ENCODE measurements around the gene RASGRP4. TPM values are rescaled to one million over a fixed set of nuclear protein-coding genes. Genes with fewer than 3 reads are reported as not detected.
"Not testable (repeated sequence)": the region's sequence is repeated elsewhere in the genome, so short reads cannot be mapped to it uniquely, and the experiment has no call there.

Gene RASGRP4
- total and polyA plus RNA-seq, 2 donors (not counting 1 experiment from before 2014, with no cell fraction given), result not detected

DNA sequence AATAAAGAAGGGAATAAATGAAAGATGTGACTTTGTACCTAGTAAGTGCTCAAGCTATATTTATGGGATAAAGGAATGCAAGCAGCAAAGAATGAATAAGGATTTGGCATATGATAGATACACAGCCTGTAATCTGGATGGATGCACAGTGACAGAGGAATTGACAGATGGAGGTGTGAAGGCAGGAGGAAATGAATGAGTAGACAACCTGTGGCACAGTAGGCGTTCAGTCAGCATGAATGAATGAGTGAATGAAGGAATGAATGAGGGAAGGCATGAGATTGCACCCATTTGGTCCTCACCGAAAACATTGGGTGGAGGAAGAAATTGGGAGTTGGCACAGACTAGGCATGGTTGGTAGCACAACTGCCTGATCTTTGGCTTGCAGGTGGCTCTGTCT is 56.4 kb downstream of the RASGRP4 start:
- Histone ChIP-seq H3K27ac (ENCODE audit: insufficient read depth, low read length) (no peak overlapping the region), H2AFZ (ENCODE audit: low read length) (no peak overlapping the region), H3K79me2 (ENCODE audit: control insufficient read depth, insufficient read depth, low read length) (no peaks in the 10 kb centered on the region), H3K4me2 (ENCODE audit: extremely low read depth, insufficient read depth, low read length) (no peak overlapping the region), H3K4me1 (ENCODE audit: control insufficient read depth, extremely low read depth, insufficient read depth, low read length) (no peaks in the 10 kb centered on the region), H3K27me3 (ENCODE audit: control insufficient read depth, insufficient read depth, low read length) (peaks cover 11% of the 10 kb centered on the region), H4K20me1 (ENCODE audit: control insufficient read depth, extremely low read depth, insufficient read depth, low read length) (no peaks in the 10 kb centered on the region), H3K9ac (ENCODE audit: insufficient read depth, low read length) (no peak overlapping the region), H3K9me3 (ENCODE audit: control insufficient read depth, insufficient read depth, low read depth, low read length) (no peaks in the 10 kb centered on the region), H3K4me3 (replicated peaks in 1 of 4; ENCODE audit: control extremely low read depth in 1 of 4, insufficient read depth in 1 of 4, low read depth in 3 of 4, low read length in 4 of 4) (no peak overlapping the region), H3K36me3 (ENCODE audit: control insufficient read depth, insufficient read depth, low read length) (no peaks in the 10 kb centered on the region)
- TF ChIP-seq, protein P1, sequence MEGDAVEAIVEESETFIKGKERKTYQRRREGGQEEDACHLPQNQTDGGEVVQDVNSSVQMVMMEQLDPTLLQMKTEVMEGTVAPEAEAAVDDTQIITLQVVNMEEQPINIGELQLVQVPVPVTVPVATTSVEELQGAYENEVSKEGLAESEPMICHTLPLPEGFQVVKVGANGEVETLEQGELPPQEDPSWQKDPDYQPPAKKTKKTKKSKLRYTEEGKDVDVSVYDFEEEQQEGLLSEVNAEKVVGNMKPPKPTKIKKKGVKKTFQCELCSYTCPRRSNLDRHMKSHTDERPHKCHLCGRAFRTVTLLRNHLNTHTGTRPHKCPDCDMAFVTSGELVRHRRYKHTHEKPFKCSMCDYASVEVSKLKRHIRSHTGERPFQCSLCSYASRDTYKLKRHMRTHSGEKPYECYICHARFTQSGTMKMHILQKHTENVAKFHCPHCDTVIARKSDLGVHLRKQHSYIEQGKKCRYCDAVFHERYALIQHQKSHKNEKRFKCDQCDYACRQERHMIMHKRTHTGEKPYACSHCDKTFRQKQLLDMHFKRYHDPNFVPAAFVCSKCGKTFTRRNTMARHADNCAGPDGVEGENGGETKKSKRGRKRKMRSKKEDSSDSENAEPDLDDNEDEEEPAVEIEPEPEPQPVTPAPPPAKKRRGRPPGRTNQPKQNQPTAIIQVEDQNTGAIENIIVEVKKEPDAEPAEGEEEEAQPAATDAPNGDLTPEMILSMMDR (conservative IDR thresholded peaks at IDR 0.05 in 1 of 2, IDR thresholded peaks at IDR 0.05 in 1 of 2; ENCODE audit: low read depth in 1 of 2, low read length in 2 of 2), result no peak
- no peak for TF ChIP-seq EZH2 (IDR thresholded peaks at IDR 0.05; ENCODE audit: low read length, missing control alignments)
- no peak for DNase-seq (ENCODE audit: low read depth in 2 of 2)

DNA sequence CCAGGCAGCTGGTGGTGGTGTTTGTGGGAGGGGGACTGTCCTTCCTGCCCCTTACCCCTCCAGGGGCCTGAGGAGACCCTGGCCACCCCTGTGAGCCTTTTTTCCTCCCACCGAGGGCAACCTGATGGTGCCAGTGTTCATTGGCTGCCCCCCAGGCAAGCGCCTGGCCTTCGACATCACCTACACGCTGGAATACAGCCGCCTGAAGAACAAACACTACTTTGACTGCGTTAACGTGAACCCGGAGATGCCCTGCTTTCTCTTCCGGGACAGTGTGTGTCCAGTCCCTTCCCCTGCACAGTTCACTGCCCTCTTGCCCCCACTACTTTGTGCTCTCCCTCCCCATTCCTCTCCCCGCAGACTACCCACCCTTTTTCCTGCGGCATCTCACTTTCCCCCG is 59.0 kb downstream of the RASGRP4 start:
- Histone ChIP-seq H3K79me2 (ENCODE audit: control insufficient read depth, insufficient read depth, low read length) (no peaks in the 10 kb centered on the region), H4K20me1 (ENCODE audit: control insufficient read depth, extremely low read depth, insufficient read depth, low read length) (no peaks in the 10 kb centered on the region), H3K27ac (ENCODE audit: insufficient read depth, low read length) (no peak overlapping the region), H3K27me3 (ENCODE audit: control insufficient read depth, insufficient read depth, low read length) (peaks cover 11% of the 10 kb centered on the region), H3K9ac (ENCODE audit: insufficient read depth, low read length) (no peak overlapping the region), H3K4me1 (ENCODE audit: control insufficient read depth, extremely low read depth, insufficient read depth, low read length) (no peaks in the 10 kb centered on the region), H3K4me2 (ENCODE audit: extremely low read depth, insufficient read depth, low read length) (no peak overlapping the region), H3K36me3 (ENCODE audit: control insufficient read depth, insufficient read depth, low read length) (no peaks in the 10 kb centered on the region), H3K9me3 (ENCODE audit: control insufficient read depth, insufficient read depth, low read depth, low read length) (no peaks in the 10 kb centered on the region), H2AFZ (ENCODE audit: low read length) (no peak overlapping the region), H3K4me3 (replicated peaks in 1 of 4; ENCODE audit: control extremely low read depth in 1 of 4, insufficient read depth in 1 of 4, low read depth in 3 of 4, low read length in 4 of 4) (no peak overlapping the region)
- DNase-seq (ENCODE audit: low read depth in 2 of 2), result no peak
- no peak for TF ChIP-seq EZH2 (IDR thresholded peaks at IDR 0.05; ENCODE audit: low read length, missing control alignments)
- TF ChIP-seq, protein P1 (conservative IDR thresholded peaks at IDR 0.05 in 1 of 2, IDR thresholded peaks at IDR 0.05 in 1 of 2; ENCODE audit: low read depth in 1 of 2, low read length in 2 of 2), result no peak

DNA sequence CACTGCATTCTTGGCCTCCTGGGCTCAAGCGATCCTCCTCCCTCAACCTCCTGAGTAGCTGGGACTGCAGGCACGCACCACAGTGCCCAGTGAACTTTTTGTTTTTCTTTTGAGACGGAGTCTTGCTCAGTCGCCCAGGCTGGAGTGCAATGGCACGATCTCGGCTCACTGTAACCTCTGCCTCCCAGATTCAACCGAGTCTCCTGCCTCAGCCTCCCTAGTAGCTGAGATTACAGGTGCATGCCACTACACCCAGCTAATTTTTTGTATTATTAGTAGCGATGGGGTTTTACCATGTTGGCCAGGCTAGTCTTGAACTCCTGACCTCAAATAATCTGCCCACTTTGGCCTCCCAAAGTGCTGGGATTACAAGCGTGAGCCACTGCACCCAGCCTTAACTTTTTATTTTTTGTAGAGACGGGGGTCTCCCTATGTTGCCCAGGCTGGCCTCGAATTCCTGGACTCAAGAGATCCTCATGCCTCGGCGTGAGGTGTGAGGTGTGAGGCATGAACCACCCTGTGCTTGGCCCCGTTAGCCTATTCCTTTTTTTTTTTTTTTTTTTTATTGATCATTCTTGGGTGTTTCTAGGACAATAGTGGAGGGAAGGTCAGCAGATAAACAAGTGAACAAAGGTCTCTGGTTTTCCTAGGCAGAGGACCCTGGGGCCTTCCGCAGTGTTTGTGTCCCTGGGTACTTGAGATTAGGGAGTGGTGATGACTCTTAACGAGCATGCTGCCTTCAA is 62.9 kb downstream of the RASGRP4 start:
- not testable (repeated sequence) for H3K79me2 ChIP-seq (ENCODE audit: control insufficient read depth, insufficient read depth, low read length); H3K36me3 ChIP-seq (ENCODE audit: control insufficient read depth, insufficient read depth, low read length); H3K4me1 ChIP-seq (ENCODE audit: control insufficient read depth, extremely low read depth, insufficient read depth, low read length); H3K27ac ChIP-seq (ENCODE audit: insufficient read depth, low read length); H4K20me1 ChIP-seq (ENCODE audit: control insufficient read depth, extremely low read depth, insufficient read depth, low read length); DNase-seq (ENCODE audit: low read depth in 2 of 2); H2AFZ ChIP-seq (ENCODE audit: low read length); H3K4me2 ChIP-seq (ENCODE audit: extremely low read depth, insufficient read depth, low read length); H3K9ac ChIP-seq (ENCODE audit: insufficient read depth, low read length); H3K9me3 ChIP-seq (ENCODE audit: control insufficient read depth, insufficient read depth, low read depth, low read length)
- Histone ChIP-seq H3K27me3 (ENCODE audit: control insufficient read depth, insufficient read depth, low read length) (peaks cover 22% of the 10 kb centered on the region), H3K4me3 (replicated peaks in 1 of 4; ENCODE audit: control extremely low read depth in 1 of 4, insufficient read depth in 1 of 4, low read depth in 3 of 4, low read length in 4 of 4) (peak overlapping the region in 1 of 4 experiments; percentile 66)
